ENCODE results near the gene SMS. TPM values are rescaled to one million over a fixed set of nuclear protein-coding genes. Genes with fewer than 3 reads are reported as not detected.
A peak's percentile ranks its signal among the peaks of the same experiment; 100 is the strongest.

SMS gene
- total RNA-seq, 4 donors from 2014 or later = 32.4 to 95.4 (median 43.8) TPM

DNA sequence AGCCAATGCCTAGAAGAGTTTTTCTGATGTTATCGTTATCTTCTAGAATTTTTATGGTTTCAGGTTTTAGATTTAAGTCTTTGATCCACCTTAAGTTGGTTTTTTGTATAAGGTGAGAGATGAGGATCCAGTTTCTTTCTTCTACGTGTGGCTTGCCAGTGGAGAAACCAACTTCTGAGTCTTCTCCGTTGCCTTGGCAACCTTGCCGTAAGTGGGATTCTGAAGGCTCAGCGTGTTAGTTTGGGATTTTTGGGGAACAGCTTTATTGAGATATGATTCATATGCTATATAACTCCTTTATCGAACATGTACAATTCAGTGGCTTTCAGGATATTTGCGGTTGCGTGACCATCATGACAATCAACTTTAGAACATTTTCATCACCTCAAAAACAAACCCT is 17.7 kb downstream of the SMS start:
- in situ Hi-C loops (cut with MboI; ENCODE audit: low pct_ligation_motif_present in 1 of 4, low pct_unique_long_range_greater_than_20kb in 1 of 4, low sequenced_read_pairs in 3 of 4) = no loop called here
- intact Hi-C loops (cut with DNase I; ENCODE audit: low total_unique reads) = no loop called here

DNA sequence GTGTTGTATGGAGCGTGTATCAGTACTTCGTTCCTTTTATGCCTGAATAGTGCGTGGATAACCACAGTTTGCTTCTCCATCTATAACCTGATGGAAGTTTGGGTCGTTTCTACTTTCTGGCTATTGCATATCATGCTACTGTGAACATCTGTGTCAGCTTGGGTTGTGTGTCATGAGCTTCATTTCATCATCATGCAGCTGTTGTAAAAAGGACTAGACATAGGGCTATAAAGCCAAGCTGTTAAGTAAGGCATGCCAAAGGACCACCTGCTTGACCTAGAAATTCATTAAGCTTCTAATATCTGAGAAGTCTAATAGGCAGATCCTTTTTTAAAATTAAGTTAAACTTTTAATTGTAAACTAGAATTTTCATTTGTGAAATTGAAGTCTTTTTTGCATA is 18.4 kb downstream of the SMS start:
- in situ Hi-C loops (cut with MboI; ENCODE audit: low pct_ligation_motif_present in 1 of 4, low pct_unique_long_range_greater_than_20kb in 1 of 4, low sequenced_read_pairs in 3 of 4) = no loop called here
- H3K36me3 ChIP-seq = no peaks in the 10 kb centered on the region
- 78 to 90% methylated on average over 2 to 4 of the region's 4 CpGs for WGBS, 2 donors (ENCODE audit: low coverage in 1 of 2)

More for the DNA sequence above, 17.7 kb downstream of the SMS start:
- peaks cover 0 to 5% (median 0%) of the 10 kb centered on the region in 4 donors for H3K4me1 ChIP-seq
- H3K4me3 ChIP-seq = no peak overlapping the region
- DNase-seq = no peak
- H3K27ac ChIP-seq = no peak overlapping the region
- TF ChIP-seq POLR2AphosphoS5 (IDR thresholded peaks at IDR 0.05) = no peak
- no peak for TF ChIP-seq EP300 (IDR thresholded peaks at IDR 0.05; ENCODE audit: low read depth)
- TF ChIP-seq POLR2A (IDR thresholded peaks at IDR 0.05) = no peak
- TF ChIP-seq, protein P1, sequence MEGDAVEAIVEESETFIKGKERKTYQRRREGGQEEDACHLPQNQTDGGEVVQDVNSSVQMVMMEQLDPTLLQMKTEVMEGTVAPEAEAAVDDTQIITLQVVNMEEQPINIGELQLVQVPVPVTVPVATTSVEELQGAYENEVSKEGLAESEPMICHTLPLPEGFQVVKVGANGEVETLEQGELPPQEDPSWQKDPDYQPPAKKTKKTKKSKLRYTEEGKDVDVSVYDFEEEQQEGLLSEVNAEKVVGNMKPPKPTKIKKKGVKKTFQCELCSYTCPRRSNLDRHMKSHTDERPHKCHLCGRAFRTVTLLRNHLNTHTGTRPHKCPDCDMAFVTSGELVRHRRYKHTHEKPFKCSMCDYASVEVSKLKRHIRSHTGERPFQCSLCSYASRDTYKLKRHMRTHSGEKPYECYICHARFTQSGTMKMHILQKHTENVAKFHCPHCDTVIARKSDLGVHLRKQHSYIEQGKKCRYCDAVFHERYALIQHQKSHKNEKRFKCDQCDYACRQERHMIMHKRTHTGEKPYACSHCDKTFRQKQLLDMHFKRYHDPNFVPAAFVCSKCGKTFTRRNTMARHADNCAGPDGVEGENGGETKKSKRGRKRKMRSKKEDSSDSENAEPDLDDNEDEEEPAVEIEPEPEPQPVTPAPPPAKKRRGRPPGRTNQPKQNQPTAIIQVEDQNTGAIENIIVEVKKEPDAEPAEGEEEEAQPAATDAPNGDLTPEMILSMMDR (IDR thresholded peaks at IDR 0.05) = no peak
- no peaks in the 10 kb centered on the region for H3K27me3 ChIP-seq
- no peaks in the 10 kb centered on the region for H3K36me3 ChIP-seq
- no peaks in the 10 kb centered on the region for H3K9me3 ChIP-seq
- WGBS, 2 donors (ENCODE audit: low coverage in 1 of 2) = 90 to 91% methylated on average over 2 to 8 of the region's 8 CpGs

GRCh38 chrX:21959362-21960051 is 19.0 kb downstream of the SMS start:
- Histone ChIP-seq H3K4me3 (no peak overlapping the region), H3K9me3 (no peaks in the 10 kb centered on the region), H3K36me3 (no peaks in the 10 kb centered on the region), H3K4me1 (peaks cover 0 to 5% (median 0%) of the 10 kb centered on the region in 4 donors), H3K27ac (no peak overlapping the region), H3K27me3 (no peaks in the 10 kb centered on the region)
- intact Hi-C loops (cut with DNase I; ENCODE audit: low total_unique reads) (no loop called here), in situ Hi-C loops (cut with MboI; ENCODE audit: low pct_ligation_motif_present in 1 of 4, low pct_unique_long_range_greater_than_20kb in 1 of 4, low sequenced_read_pairs in 3 of 4) (no loop called here)
- WGBS, 2 donors (ENCODE audit: low coverage in 1 of 2) = 73% methylated on average over 12 of the region's 12 CpGs; no CpG with 5 or more reads in 1 of the 2 donors
- no peak for DNase-seq
- TF ChIP-seq POLR2A (IDR thresholded peaks at IDR 0.05) = no peak
- no peak for TF ChIP-seq POLR2AphosphoS5 (IDR thresholded peaks at IDR 0.05)
- TF ChIP-seq, protein P1 (IDR thresholded peaks at IDR 0.05) = no peak
- no peak for TF ChIP-seq EP300 (IDR thresholded peaks at IDR 0.05; ENCODE audit: low read depth)

More for the DNA sequence above, 18.4 kb downstream of the SMS start:
- no peak for DNase-seq
- TF ChIP-seq, protein P1 (IDR thresholded peaks at IDR 0.05) = no peak
- TF ChIP-seq POLR2A (IDR thresholded peaks at IDR 0.05) (no peak), EP300 (IDR thresholded peaks at IDR 0.05; ENCODE audit: low read depth) (no peak), POLR2AphosphoS5 (IDR thresholded peaks at IDR 0.05) (peak in 1 of 3 donors; percentile 35)
- Histone ChIP-seq H3K4me3 (no peak overlapping the region), H3K27me3 (no peaks in the 10 kb centered on the region), H3K27ac (no peak overlapping the region), H3K9me3 (no peaks in the 10 kb centered on the region), H3K4me1 (peaks cover 0 to 5% (median 0%) of the 10 kb centered on the region in 4 donors)
- intact Hi-C loops (cut with DNase I; ENCODE audit: low total_unique reads) = no loop called here

GRCh38 chrX:21960569-21961541 is 20.3 kb downstream of the SMS start:
- intact Hi-C loops (cut with DNase I; ENCODE audit: low total_unique reads) = no loop called here
- Histone ChIP-seq H3K9me3 (no peaks in the 10 kb centered on the region), H3K36me3 (no peaks in the 10 kb centered on the region), H3K4me1 (peaks cover 0 to 5% (median 0%) of the 10 kb centered on the region in 4 donors), H3K4me3 (no peak overlapping the region), H3K27ac (no peak overlapping the region), H3K27me3 (no peaks in the 10 kb centered on the region)
- no peak for DNase-seq
- 55 to 57% methylated on average over 3 to 7 of the region's 7 CpGs for WGBS, 2 donors (ENCODE audit: low coverage in 1 of 2)
- in situ Hi-C loops (cut with MboI; ENCODE audit: low pct_ligation_motif_present in 1 of 4, low pct_unique_long_range_greater_than_20kb in 1 of 4, low sequenced_read_pairs in 3 of 4) = no loop called here
- TF ChIP-seq EP300 (IDR thresholded peaks at IDR 0.05; ENCODE audit: low read depth) (no peak), POLR2A (IDR thresholded peaks at IDR 0.05) (no peak), POLR2AphosphoS5 (IDR thresholded peaks at IDR 0.05) (no peak)
- TF ChIP-seq, protein P1 (IDR thresholded peaks at IDR 0.05) = no peak

Data from transverse colon (tissue), 4 donors.